ENCODE data around the gene OPRD1.
A peak's percentile ranks its signal among the peaks of the same experiment; 100 is the strongest.

Gene OPRD1

DNA sequence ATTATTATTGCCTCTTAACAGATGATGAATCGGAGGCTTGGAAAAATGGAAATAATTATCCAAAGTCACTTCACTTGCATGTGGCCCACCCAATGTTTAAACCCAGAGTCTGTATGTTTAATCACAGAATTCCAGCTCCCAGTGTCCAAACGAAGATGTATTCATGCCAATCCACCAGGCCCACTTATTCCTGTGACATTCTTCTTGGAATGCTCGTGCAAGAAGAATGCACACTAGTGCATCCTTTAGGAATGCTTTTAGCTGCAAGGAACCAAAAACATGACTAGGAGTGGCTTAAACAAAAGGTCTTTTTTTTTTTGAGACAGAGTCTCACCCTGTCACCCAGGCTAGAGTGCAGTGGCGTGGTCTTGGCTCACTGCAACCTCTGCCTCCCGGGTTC is 8.9 kb upstream of the OPRD1 start:
- Histone ChIP-seq H3K9ac (ENCODE audit: low read length) (no peak overlapping the region), H3K27ac (ENCODE audit: low read depth, low read length) (no peak overlapping the region), H3K4me3 (ENCODE audit: low read depth, low read length) (no peak overlapping the region), H3K4me1 (ENCODE audit: control insufficient read depth, insufficient read depth, low read length) (peaks cover 12% of the 10 kb centered on the region), H3K27me3 (ENCODE audit: control insufficient read depth, insufficient read depth, low read length) (no peaks in the 10 kb centered on the region), H3K36me3 (ENCODE audit: control insufficient read depth, insufficient read depth, low read length) (no peaks in the 10 kb centered on the region), H3K9me3 (ENCODE audit: control insufficient read depth, insufficient read depth, low read depth, low read length) (0 out of 2 replicates have a peak, but pooled peaks cover 3% of the 10 kb centered on the region)

GRCh38 chr1:28803662-28804061 is 8.3 kb upstream of the OPRD1 start:
- H3K27ac ChIP-seq (ENCODE audit: low read depth, low read length): no peak overlapping the region
- 0 out of 2 replicates have a peak, but pooled peaks cover 3% of the 10 kb centered on the region for H3K9me3 ChIP-seq (ENCODE audit: control insufficient read depth, insufficient read depth, low read depth, low read length)
- no peak overlapping the region for H3K9ac ChIP-seq (ENCODE audit: low read length)
- H3K27me3 ChIP-seq (ENCODE audit: control insufficient read depth, insufficient read depth, low read length): no peaks in the 10 kb centered on the region
- no peaks in the 10 kb centered on the region for H3K36me3 ChIP-seq (ENCODE audit: control insufficient read depth, insufficient read depth, low read length)
- H3K4me1 ChIP-seq (ENCODE audit: control insufficient read depth, insufficient read depth, low read length): peaks cover 12% of the 10 kb centered on the region
- H3K4me3 ChIP-seq (ENCODE audit: low read depth, low read length): no peak overlapping the region

GRCh38 chr1:28804071-28804470 is 7.9 kb upstream of the OPRD1 start:
- 0 out of 2 replicates have a peak, but pooled peaks cover 3% of the 10 kb centered on the region for H3K9me3 ChIP-seq (ENCODE audit: control insufficient read depth, insufficient read depth, low read depth, low read length)
- no peak overlapping the region for H3K9ac ChIP-seq (ENCODE audit: low read length)
- H3K4me3 ChIP-seq (ENCODE audit: low read depth, low read length): no peak overlapping the region
- no peaks in the 10 kb centered on the region for H3K27me3 ChIP-seq (ENCODE audit: control insufficient read depth, insufficient read depth, low read length)
- no peak overlapping the region for H3K27ac ChIP-seq (ENCODE audit: low read depth, low read length)
- peaks cover 12% of the 10 kb centered on the region for H3K4me1 ChIP-seq (ENCODE audit: control insufficient read depth, insufficient read depth, low read length)
- H3K36me3 ChIP-seq (ENCODE audit: control insufficient read depth, insufficient read depth, low read length): no peaks in the 10 kb centered on the region

DNA sequence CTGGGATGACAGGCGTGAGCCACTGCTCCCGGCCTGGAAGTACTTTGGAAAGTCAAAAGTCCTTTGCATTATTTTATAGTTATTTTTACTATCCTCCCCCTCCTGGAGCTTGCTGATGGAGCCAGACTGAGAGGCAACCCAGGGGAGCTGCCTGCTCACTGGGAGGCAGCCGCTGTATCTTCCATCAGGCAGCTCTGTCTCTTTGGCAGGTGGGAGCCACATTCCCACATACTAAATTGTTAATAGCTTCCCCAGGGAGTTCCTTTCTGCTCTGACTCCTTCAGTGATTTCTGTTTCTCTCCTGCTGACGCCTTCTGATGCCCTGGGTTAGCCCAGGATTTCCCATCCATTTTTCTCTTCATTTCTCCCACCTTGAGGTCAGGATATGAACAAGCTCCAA is 4.9 kb upstream of the OPRD1 start:
- peaks cover 4% of the 10 kb centered on the region; the same call in 1 of the 2 replicates for H3K4me1 ChIP-seq (ENCODE audit: control insufficient read depth, insufficient read depth, low read length)
- H3K9ac ChIP-seq (ENCODE audit: low read length): no peak overlapping the region
- no peak overlapping the region for H3K4me3 ChIP-seq (ENCODE audit: low read depth, low read length)
- H3K27ac ChIP-seq (ENCODE audit: low read depth, low read length): no peak overlapping the region
- peaks cover 23% of the 10 kb centered on the region for H3K27me3 ChIP-seq (ENCODE audit: control insufficient read depth, insufficient read depth, low read length)
- H3K9me3 ChIP-seq (ENCODE audit: control insufficient read depth, insufficient read depth, low read depth, low read length): 0 out of 2 replicates have a peak, but pooled peaks cover 3% of the 10 kb centered on the region
- H3K36me3 ChIP-seq (ENCODE audit: control insufficient read depth, insufficient read depth, low read length): no peaks in the 10 kb centered on the region

DNA sequence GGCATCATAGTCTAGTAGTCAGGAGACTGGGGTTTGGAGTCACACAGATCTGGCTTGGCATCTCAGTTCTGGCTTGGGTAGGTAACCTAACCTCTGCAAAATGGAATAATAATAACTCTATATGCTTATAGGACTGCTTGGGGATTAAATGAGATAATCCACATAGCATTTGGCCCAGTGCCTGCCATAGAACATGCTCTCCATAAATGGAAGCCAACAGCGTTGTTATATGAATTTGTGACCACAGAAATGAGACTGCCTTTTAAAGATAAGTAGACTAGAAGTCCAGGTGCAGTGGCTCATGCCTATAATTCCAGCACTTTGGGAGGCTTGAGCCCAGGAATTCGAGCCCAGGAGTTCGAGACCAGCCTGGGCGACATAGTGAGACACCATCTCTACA is 4.0 kb upstream of the OPRD1 start:
- Histone ChIP-seq H3K4me3 (ENCODE audit: low read depth, low read length) (no peak overlapping the region), H3K9me3 (ENCODE audit: control insufficient read depth, insufficient read depth, low read depth, low read length) (0 out of 2 replicates have a peak, but pooled peaks cover 6% of the 10 kb centered on the region), H3K9ac (ENCODE audit: low read length) (no peak overlapping the region), H3K27me3 (ENCODE audit: control insufficient read depth, insufficient read depth, low read length) (peaks cover 32% of the 10 kb centered on the region), H3K4me1 (ENCODE audit: control insufficient read depth, insufficient read depth, low read length) (peaks cover 12% of the 10 kb centered on the region; the same call in 1 of the 2 replicates), H3K36me3 (ENCODE audit: control insufficient read depth, insufficient read depth, low read length) (no peaks in the 10 kb centered on the region), H3K27ac (ENCODE audit: low read depth, low read length) (no peak overlapping the region)

GRCh38 chr1:28811369-28811765 is 603 bp upstream of the OPRD1 start:
- Histone ChIP-seq H3K9me3 (ENCODE audit: control insufficient read depth, insufficient read depth, low read depth, low read length) (peaks cover 7% of the 10 kb centered on the region; the same call in 1 of the 2 replicates), H3K4me1 (ENCODE audit: control insufficient read depth, insufficient read depth, low read length) (peaks cover 19% of the 10 kb centered on the region), H3K27me3 (ENCODE audit: control insufficient read depth, insufficient read depth, low read length) (peaks cover 52% of the 10 kb centered on the region), H3K36me3 (ENCODE audit: control insufficient read depth, insufficient read depth, low read length) (no peaks in the 10 kb centered on the region), H3K9ac (ENCODE audit: low read length) (no peak overlapping the region), H3K4me3 (ENCODE audit: low read depth, low read length) (peak overlapping the region; percentile 65; the same call in 1 of the 2 replicates), H3K27ac (ENCODE audit: low read depth, low read length) (no peak overlapping the region)

GRCh38 chr1:28812669-28813468 is 899 bp downstream of the OPRD1 start:
- peaks cover 19% of the 10 kb centered on the region for H3K4me1 ChIP-seq (ENCODE audit: control insufficient read depth, insufficient read depth, low read length)
- peak overlapping the region; percentile 25 for H3K9ac ChIP-seq (ENCODE audit: low read length)
- H3K4me3 ChIP-seq (ENCODE audit: low read depth, low read length): peak overlapping the region; percentile 65
- peaks cover 7% of the 10 kb centered on the region; the same call in 1 of the 2 replicates for H3K9me3 ChIP-seq (ENCODE audit: control insufficient read depth, insufficient read depth, low read depth, low read length)
- no peak overlapping the region for H3K27ac ChIP-seq (ENCODE audit: low read depth, low read length)
- H3K36me3 ChIP-seq (ENCODE audit: control insufficient read depth, insufficient read depth, low read length): no peaks in the 10 kb centered on the region
- peaks cover 52% of the 10 kb centered on the region for H3K27me3 ChIP-seq (ENCODE audit: control insufficient read depth, insufficient read depth, low read length)

- no peak overlapping the region for H3K27ac ChIP-seq (ENCODE audit: low read depth, low read length)
- H3K4me3 ChIP-seq (ENCODE audit: low read depth, low read length): no peak overlapping the region
- no peaks in the 10 kb centered on the region for H3K36me3 ChIP-seq (ENCODE audit: control insufficient read depth, insufficient read depth, low read length)
- peaks cover 19% of the 10 kb centered on the region for H3K4me1 ChIP-seq (ENCODE audit: control insufficient read depth, insufficient read depth, low read length)
- peaks cover 7% of the 10 kb centered on the region; the same call in 1 of the 2 replicates for H3K9me3 ChIP-seq (ENCODE audit: control insufficient read depth, insufficient read depth, low read depth, low read length)
- H3K9ac ChIP-seq (ENCODE audit: low read length): no peak overlapping the region
- peaks cover 52% of the 10 kb centered on the region for H3K27me3 ChIP-seq (ENCODE audit: control insufficient read depth, insufficient read depth, low read length)
Observed at GRCh38 chr1:28813931-28814465, 2.0 kb downstream of the OPRD1 start.

- H3K4me3 ChIP-seq (ENCODE audit: low read depth, low read length): no peak overlapping the region
- H3K36me3 ChIP-seq (ENCODE audit: control insufficient read depth, insufficient read depth, low read length): no peaks in the 10 kb centered on the region
- H3K9ac ChIP-seq (ENCODE audit: low read length): no peak overlapping the region
- H3K27ac ChIP-seq (ENCODE audit: low read depth, low read length): no peak overlapping the region
- H3K27me3 ChIP-seq (ENCODE audit: control insufficient read depth, insufficient read depth, low read length): peaks cover 43% of the 10 kb centered on the region
- H3K9me3 ChIP-seq (ENCODE audit: control insufficient read depth, insufficient read depth, low read depth, low read length): peaks cover 7% of the 10 kb centered on the region; the same call in 1 of the 2 replicates
- H3K4me1 ChIP-seq (ENCODE audit: control insufficient read depth, insufficient read depth, low read length): peaks cover 19% of the 10 kb centered on the region
Observed at GRCh38 chr1:28815533-28816185, 3.7 kb downstream of the OPRD1 start.

GRCh38 chr1:28817133-28817532 is 5.2 kb downstream of the OPRD1 start:
- Histone ChIP-seq H3K27ac (ENCODE audit: low read depth, low read length) (no peak overlapping the region), H3K9me3 (ENCODE audit: control insufficient read depth, insufficient read depth, low read depth, low read length) (peaks cover 7% of the 10 kb centered on the region; the same call in 1 of the 2 replicates), H3K9ac (ENCODE audit: low read length) (no peak overlapping the region), H3K27me3 (ENCODE audit: control insufficient read depth, insufficient read depth, low read length) (peaks cover 29% of the 10 kb centered on the region), H3K36me3 (ENCODE audit: control insufficient read depth, insufficient read depth, low read length) (no peaks in the 10 kb centered on the region), H3K4me1 (ENCODE audit: control insufficient read depth, insufficient read depth, low read length) (peaks cover 19% of the 10 kb centered on the region), H3K4me3 (ENCODE audit: low read depth, low read length) (no peak overlapping the region)

DNA sequence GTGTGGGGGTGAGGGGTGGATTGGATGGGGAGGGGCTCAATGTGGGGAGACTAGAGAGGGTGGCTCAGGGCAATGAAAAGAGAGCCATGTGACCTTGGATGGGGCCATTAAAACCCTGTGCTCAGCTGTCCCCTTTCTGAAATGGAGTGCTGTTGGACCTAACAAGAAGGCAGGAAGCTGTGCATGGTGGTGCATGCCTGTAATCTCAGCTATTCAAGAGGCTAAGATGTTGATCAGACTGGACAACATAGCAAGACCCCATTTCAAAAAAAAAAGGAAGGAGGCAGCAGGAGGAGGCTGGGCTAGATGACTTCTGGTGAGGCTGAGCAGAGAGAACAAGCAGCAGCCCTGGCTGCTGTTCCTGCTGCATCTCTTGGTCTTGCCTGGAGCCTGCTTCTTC is 7.0 kb downstream of the OPRD1 start:
- no peak overlapping the region for H3K9ac ChIP-seq (ENCODE audit: low read length)
- H3K27ac ChIP-seq (ENCODE audit: low read depth, low read length): no peak overlapping the region
- no peak overlapping the region for H3K4me3 ChIP-seq (ENCODE audit: low read depth, low read length)

More for the DNA sequence above, 7.0 kb downstream of the OPRD1 start:
- Histone ChIP-seq H3K4me1 (ENCODE audit: control insufficient read depth, insufficient read depth, low read length) (peaks cover 11% of the 10 kb centered on the region), H3K9me3 (ENCODE audit: control insufficient read depth, insufficient read depth, low read depth, low read length) (no peaks in the 10 kb centered on the region), H3K36me3 (ENCODE audit: control insufficient read depth, insufficient read depth, low read length) (no peaks in the 10 kb centered on the region), H3K27me3 (ENCODE audit: control insufficient read depth, insufficient read depth, low read length) (peaks cover 10% of the 10 kb centered on the region)

Data from HUES6 (cell line).